BE2C (cell line): Measurements from ENCODE around the gene MRPL37.
A peak's percentile ranks its signal among the peaks of the same experiment; 100 is the strongest.

Experiments
- DNase-seq: peaks from one replicate; pipeline ENCODE4 v3.0.0-alpha.2; 2020
- H3K27me3 ChIP-seq: fragments of 250-450 bp; sonication (Bioruptor Pico); 2 replicates; pipeline ENCODE4 v1.5.1; 2020; ENCODE audit warnings: mild to moderate bottlenecking
- H3K36me3 ChIP-seq: fragments of 250-450 bp; sonication (Bioruptor Pico); 2 replicates; pipeline ENCODE4 v1.5.1; 2020; ENCODE audit warnings: mild to moderate bottlenecking
- H3K4me1 ChIP-seq: fragments of 250-450 bp; sonication (Bioruptor Pico); 2 replicates; pipeline ENCODE4 v1.5.1; 2020
- H3K4me3 ChIP-seq: 2 replicates; pipeline ENCODE4 v1.5.1; 2011; ENCODE audit warnings: low read depth, low read length
- H3K9me3 ChIP-seq: fragments of 250-450 bp; sonication (Bioruptor Pico); 2 replicates; pipeline ENCODE4 v1.5.1; 2020
- CTCF ChIP-seq: IDR thresholded peaks from 2 replicates; pipeline ENCODE4 v1.5.1; 2012; ENCODE audit warnings: mild to moderate bottlenecking, low read depth, low read length

The MRPL37 gene

GRCh38 chr1:54224233-54224632 is 24.3 kb downstream of the MRPL37 start:
- no peak overlapping the region for H3K4me3 ChIP-seq
- TF ChIP-seq CTCF: no peak
- H3K9me3 ChIP-seq: no peaks in the 10 kb centered on the region
- no peaks in the 10 kb centered on the region for H3K27me3 ChIP-seq
- no peak for DNase-seq
- peaks cover 25% of the 10 kb centered on the region for H3K4me1 ChIP-seq
- peaks cover 7% of the 10 kb centered on the region; the same call in 1 of the 2 replicates for H3K36me3 ChIP-seq

GRCh38 chr1:54225378-54225777 is 25.4 kb downstream of the MRPL37 start:
- DNase-seq: no peak
- H3K36me3 ChIP-seq: peaks cover 7% of the 10 kb centered on the region; the same call in 1 of the 2 replicates
- H3K9me3 ChIP-seq: no peaks in the 10 kb centered on the region
- H3K4me1 ChIP-seq: peaks cover 25% of the 10 kb centered on the region
- no peak overlapping the region for H3K4me3 ChIP-seq
- no peak for TF ChIP-seq CTCF
- no peaks in the 10 kb centered on the region for H3K27me3 ChIP-seq

DNA sequence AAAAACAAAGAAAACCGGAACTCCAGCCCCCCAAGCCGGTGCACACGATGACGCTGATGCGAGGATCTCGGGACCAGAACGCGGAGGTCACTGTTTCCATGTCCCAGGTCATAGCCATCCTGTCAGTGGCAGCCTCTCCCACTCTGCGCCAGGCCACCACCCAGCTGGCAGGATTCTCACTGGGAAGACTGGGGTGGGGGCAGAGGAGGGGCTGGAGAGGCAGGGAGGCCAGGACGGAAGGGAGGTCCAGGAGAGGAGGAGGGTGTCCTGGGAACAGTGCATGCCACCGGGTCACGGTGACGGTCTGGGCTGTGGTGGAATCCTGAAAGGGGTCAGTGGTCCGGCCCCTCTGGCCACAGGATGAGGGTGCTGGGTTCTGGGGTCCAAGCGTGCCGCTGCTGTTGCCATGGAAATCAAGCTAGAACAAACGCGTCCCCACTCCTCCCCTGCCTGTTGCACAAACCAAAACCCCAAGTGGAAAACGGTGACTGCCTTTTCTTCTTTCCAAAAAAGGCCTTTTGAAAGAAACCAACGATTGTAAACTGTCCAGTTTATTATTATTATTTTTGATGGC is 26.1 kb downstream of the MRPL37 start:
- Histone ChIP-seq H3K36me3 (peaks cover 7% of the 10 kb centered on the region; the same call in 1 of the 2 replicates), H3K9me3 (no peaks in the 10 kb centered on the region), H3K27me3 (no peaks in the 10 kb centered on the region), H3K4me3 (no peak overlapping the region), H3K4me1 (peaks cover 25% of the 10 kb centered on the region)
- DNase-seq: no peak
- TF ChIP-seq CTCF: no peak

GRCh38 chr1:54227091-54227602 is 27.2 kb downstream of the MRPL37 start:
- no peaks in the 10 kb centered on the region for H3K9me3 ChIP-seq
- peaks cover 7% of the 10 kb centered on the region; the same call in 1 of the 2 replicates for H3K36me3 ChIP-seq
- TF ChIP-seq CTCF: no peak
- DNase-seq: peak; percentile 74
- peaks cover 25% of the 10 kb centered on the region for H3K4me1 ChIP-seq
- H3K4me3 ChIP-seq: no peak overlapping the region
- H3K27me3 ChIP-seq: no peaks in the 10 kb centered on the region

- Histone ChIP-seq H3K4me1 (peaks cover 22% of the 10 kb centered on the region), H3K4me3 (no peak overlapping the region), H3K9me3 (no peaks in the 10 kb centered on the region), H3K27me3 (no peaks in the 10 kb centered on the region), H3K36me3 (peaks cover 7% of the 10 kb centered on the region; the same call in 1 of the 2 replicates)
- no peak for TF ChIP-seq CTCF
- peak; percentile 35 for DNase-seq
Measured at GRCh38 chr1:54227891-54228310, 27.9 kb downstream of the MRPL37 start.

GRCh38 chr1:54228638-54229079 is 28.7 kb downstream of the MRPL37 start:
- DNase-seq: no peak
- TF ChIP-seq CTCF: no peak
- H3K27me3 ChIP-seq: no peaks in the 10 kb centered on the region
- peaks cover 19% of the 10 kb centered on the region for H3K4me1 ChIP-seq
- H3K9me3 ChIP-seq: no peaks in the 10 kb centered on the region
- H3K4me3 ChIP-seq: no peak overlapping the region
- peaks cover 7% of the 10 kb centered on the region; the same call in 1 of the 2 replicates for H3K36me3 ChIP-seq
